Measurements from ENCODE around the gene CDT1.

DNA sequence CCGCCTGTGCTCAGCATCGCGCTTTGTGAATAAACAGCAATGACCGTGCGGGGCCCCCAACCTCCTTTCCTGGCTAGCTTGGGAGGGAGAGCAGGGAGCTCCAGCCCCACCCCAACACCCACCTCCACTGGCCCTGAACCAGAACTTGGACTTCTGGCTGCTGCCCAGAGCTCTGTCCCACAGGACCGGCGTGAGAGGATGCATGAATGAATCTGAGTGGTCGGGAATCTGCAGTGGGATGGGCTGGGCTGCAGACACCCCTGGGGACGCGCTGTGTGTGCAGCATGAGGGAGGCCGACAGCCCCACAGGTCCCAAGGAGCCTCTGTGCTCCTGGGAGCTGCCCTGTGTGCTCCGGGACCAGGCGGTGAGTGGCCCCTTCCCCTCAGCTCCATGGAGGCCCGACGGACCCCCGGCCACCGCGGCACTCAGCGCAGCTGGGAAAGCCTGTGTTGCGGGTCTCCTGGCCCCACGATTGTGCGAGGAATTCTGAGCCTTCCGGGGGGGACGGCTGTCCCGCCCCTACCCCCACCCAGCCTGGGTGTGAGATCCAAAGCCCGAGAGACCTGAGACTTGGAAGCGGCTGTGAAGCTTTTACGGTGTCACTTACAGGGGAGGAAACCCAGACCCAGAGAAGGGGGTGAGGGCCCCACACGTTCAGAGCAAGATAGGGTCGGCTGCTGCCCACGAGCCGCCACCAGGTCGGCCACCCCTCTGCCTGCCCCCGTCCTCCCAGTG lies 24.0 kb upstream of the CDT1 start:
- TF ChIP-seq, protein P1, sequence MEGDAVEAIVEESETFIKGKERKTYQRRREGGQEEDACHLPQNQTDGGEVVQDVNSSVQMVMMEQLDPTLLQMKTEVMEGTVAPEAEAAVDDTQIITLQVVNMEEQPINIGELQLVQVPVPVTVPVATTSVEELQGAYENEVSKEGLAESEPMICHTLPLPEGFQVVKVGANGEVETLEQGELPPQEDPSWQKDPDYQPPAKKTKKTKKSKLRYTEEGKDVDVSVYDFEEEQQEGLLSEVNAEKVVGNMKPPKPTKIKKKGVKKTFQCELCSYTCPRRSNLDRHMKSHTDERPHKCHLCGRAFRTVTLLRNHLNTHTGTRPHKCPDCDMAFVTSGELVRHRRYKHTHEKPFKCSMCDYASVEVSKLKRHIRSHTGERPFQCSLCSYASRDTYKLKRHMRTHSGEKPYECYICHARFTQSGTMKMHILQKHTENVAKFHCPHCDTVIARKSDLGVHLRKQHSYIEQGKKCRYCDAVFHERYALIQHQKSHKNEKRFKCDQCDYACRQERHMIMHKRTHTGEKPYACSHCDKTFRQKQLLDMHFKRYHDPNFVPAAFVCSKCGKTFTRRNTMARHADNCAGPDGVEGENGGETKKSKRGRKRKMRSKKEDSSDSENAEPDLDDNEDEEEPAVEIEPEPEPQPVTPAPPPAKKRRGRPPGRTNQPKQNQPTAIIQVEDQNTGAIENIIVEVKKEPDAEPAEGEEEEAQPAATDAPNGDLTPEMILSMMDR (IDR thresholded peaks at IDR 0.05 in 2 of 3, conservative IDR thresholded peaks at IDR 0.05 in 1 of 3; ENCODE audit: borderline replicate concordance in 1 of 3, insufficient read depth in 1 of 3, low read depth in 2 of 3, low read length in 2 of 3), result no peak
- TF ChIP-seq YY1 (IDR thresholded peaks at IDR 0.05; ENCODE audit: extremely low read depth, insufficient replicate concordance, low read depth, low read length), result no peak
- TF ChIP-seq POLR2AphosphoS5 (IDR thresholded peaks at IDR 0.05; ENCODE audit: low read depth, low read length), result no peak
- TF ChIP-seq POLR2A (IDR thresholded peaks at IDR 0.05; ENCODE audit: borderline replicate concordance, extremely low read depth, insufficient read depth, insufficient read length), result no peak
- TF ChIP-seq, protein P2, sequence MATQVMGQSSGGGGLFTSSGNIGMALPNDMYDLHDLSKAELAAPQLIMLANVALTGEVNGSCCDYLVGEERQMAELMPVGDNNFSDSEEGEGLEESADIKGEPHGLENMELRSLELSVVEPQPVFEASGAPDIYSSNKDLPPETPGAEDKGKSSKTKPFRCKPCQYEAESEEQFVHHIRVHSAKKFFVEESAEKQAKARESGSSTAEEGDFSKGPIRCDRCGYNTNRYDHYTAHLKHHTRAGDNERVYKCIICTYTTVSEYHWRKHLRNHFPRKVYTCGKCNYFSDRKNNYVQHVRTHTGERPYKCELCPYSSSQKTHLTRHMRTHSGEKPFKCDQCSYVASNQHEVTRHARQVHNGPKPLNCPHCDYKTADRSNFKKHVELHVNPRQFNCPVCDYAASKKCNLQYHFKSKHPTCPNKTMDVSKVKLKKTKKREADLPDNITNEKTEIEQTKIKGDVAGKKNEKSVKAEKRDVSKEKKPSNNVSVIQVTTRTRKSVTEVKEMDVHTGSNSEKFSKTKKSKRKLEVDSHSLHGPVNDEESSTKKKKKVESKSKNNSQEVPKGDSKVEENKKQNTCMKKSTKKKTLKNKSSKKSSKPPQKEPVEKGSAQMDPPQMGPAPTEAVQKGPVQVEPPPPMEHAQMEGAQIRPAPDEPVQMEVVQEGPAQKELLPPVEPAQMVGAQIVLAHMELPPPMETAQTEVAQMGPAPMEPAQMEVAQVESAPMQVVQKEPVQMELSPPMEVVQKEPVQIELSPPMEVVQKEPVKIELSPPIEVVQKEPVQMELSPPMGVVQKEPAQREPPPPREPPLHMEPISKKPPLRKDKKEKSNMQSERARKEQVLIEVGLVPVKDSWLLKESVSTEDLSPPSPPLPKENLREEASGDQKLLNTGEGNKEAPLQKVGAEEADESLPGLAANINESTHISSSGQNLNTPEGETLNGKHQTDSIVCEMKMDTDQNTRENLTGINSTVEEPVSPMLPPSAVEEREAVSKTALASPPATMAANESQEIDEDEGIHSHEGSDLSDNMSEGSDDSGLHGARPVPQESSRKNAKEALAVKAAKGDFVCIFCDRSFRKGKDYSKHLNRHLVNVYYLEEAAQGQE (IDR thresholded peaks at IDR 0.05; ENCODE audit: low read depth), result no peak
- TF ChIP-seq EGR1 (IDR thresholded peaks at IDR 0.05; ENCODE audit: low read depth), result no peak
- TF ChIP-seq, protein P3, sequence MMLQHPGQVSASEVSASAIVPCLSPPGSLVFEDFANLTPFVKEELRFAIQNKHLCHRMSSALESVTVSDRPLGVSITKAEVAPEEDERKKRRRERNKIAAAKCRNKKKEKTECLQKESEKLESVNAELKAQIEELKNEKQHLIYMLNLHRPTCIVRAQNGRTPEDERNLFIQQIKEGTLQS (IDR thresholded peaks at IDR 0.05), result no peak
- no peak for TF ChIP-seq SIN3A (IDR thresholded peaks at IDR 0.05; ENCODE audit: low read depth)
- no peak for TF ChIP-seq EZH2 (IDR thresholded peaks at IDR 0.05)
- TF ChIP-seq, protein P4, sequence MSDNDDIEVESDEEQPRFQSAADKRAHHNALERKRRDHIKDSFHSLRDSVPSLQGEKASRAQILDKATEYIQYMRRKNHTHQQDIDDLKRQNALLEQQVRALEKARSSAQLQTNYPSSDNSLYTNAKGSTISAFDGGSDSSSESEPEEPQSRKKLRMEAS (IDR thresholded peaks at IDR 0.05), result no peak
- TF ChIP-seq TCF7L2 (IDR thresholded peaks at IDR 0.05; ENCODE audit: borderline replicate concordance, extremely low read depth, insufficient read depth, insufficient read length), result no peak
- no peak for TF ChIP-seq ZNF274 (IDR thresholded peaks at IDR 0.05; ENCODE audit: low read depth, low read length)
- TF ChIP-seq SRF (IDR thresholded peaks at IDR 0.05; ENCODE audit: low read depth), result no peak
- no peak for TF ChIP-seq FOSL1 (IDR thresholded peaks at IDR 0.05; ENCODE audit: low read depth)
